ENCODE results near the gene MXRA8.

MXRA8 gene

GRCh38 chr1:1329304-1330210 is 28.8 kb downstream of the MXRA8 start:
- H3K27me3 ChIP-seq (ENCODE audit: low read length) = no peaks in the 10 kb centered on the region
- no peaks in the 10 kb centered on the region; the same call in 1 of the 2 replicates for H3F3A ChIP-seq (ENCODE audit: insufficient read depth)
- TF ChIP-seq CTCF (IDR thresholded peaks at IDR 0.05; ENCODE audit: insufficient read depth, low read length, poor library complexity, severe bottlenecking) (no peak), EZH2phosphoT487 (conservative IDR thresholded peaks at IDR 0.05; ENCODE audit: low read length) (no peak)
- no peaks in the 10 kb centered on the region for H3K36me3 ChIP-seq (ENCODE audit: low read length)
- peaks cover 9% of the 10 kb centered on the region for H3K79me2 ChIP-seq (ENCODE audit: insufficient read depth, low read length)
- H3K4me3 ChIP-seq (ENCODE audit: insufficient read depth, low read length, poor library complexity, severe bottlenecking) = no peak overlapping the region
- no peak overlapping the region for H3K27ac ChIP-seq (ENCODE audit: low read depth, low read length)
- no peaks in the 10 kb centered on the region for H4K20me1 ChIP-seq (ENCODE audit: low read depth, low read length)
- no peak overlapping the region for H3K9ac ChIP-seq (ENCODE audit: low read length)
- H2AFZ ChIP-seq (ENCODE audit: low read depth, low read length, severe bottlenecking) = no peak overlapping the region
- H3K9me2 ChIP-seq (replicated peaks; ENCODE audit: insufficient read depth, low read length) = no peaks in the 10 kb centered on the region
- H3K9me3 ChIP-seq (ENCODE audit: insufficient read depth, low read length) = no peaks in the 10 kb centered on the region
- no peak overlapping the region for H3K4me2 ChIP-seq (ENCODE audit: low read depth, low read length, poor library complexity, severe bottlenecking)

GRCh38 chr1:1328254-1328653 is 30.1 kb downstream of the MXRA8 start:
- H4K20me1 ChIP-seq (ENCODE audit: low read depth, low read length) = no peaks in the 10 kb centered on the region; the same call in 1 of the 2 replicates
- H3F3A ChIP-seq (ENCODE audit: insufficient read depth) = no peaks in the 10 kb centered on the region; the same call in 1 of the 2 replicates
- H3K27ac ChIP-seq (ENCODE audit: low read depth, low read length) = no peak overlapping the region
- H3K4me2 ChIP-seq (ENCODE audit: low read depth, low read length, poor library complexity, severe bottlenecking) = no peak overlapping the region
- no peak for TF ChIP-seq CTCF (IDR thresholded peaks at IDR 0.05; ENCODE audit: insufficient read depth, low read length, poor library complexity, severe bottlenecking)
- TF ChIP-seq EZH2phosphoT487 (conservative IDR thresholded peaks at IDR 0.05; ENCODE audit: low read length) = no peak
- H3K9me3 ChIP-seq (ENCODE audit: insufficient read depth, low read length) = no peaks in the 10 kb centered on the region
- H3K9me2 ChIP-seq (replicated peaks; ENCODE audit: insufficient read depth, low read length) = no peaks in the 10 kb centered on the region
- H3K4me3 ChIP-seq (ENCODE audit: insufficient read depth, low read length, poor library complexity, severe bottlenecking) = no peak overlapping the region
- no peaks in the 10 kb centered on the region for H3K36me3 ChIP-seq (ENCODE audit: low read length)
- peaks cover 17% of the 10 kb centered on the region for H3K79me2 ChIP-seq (ENCODE audit: insufficient read depth, low read length)
- no peaks in the 10 kb centered on the region for H3K27me3 ChIP-seq (ENCODE audit: low read length)
- H2AFZ ChIP-seq (ENCODE audit: low read depth, low read length, severe bottlenecking) = no peak overlapping the region
- H3K9ac ChIP-seq (ENCODE audit: low read length) = no peak overlapping the region

- H3K79me2 ChIP-seq (ENCODE audit: insufficient read depth, low read length) = peaks cover 24% of the 10 kb centered on the region
- no peak overlapping the region for H3K4me2 ChIP-seq (ENCODE audit: low read depth, low read length, poor library complexity, severe bottlenecking)
- H3K9me3 ChIP-seq (ENCODE audit: insufficient read depth, low read length) = no peaks in the 10 kb centered on the region
- no peak overlapping the region for H2AFZ ChIP-seq (ENCODE audit: low read depth, low read length, severe bottlenecking)
- no peaks in the 10 kb centered on the region; the same call in 1 of the 2 replicates for H4K20me1 ChIP-seq (ENCODE audit: low read depth, low read length)
- H3K27ac ChIP-seq (ENCODE audit: low read depth, low read length) = no peak overlapping the region
- H3K4me3 ChIP-seq (ENCODE audit: insufficient read depth, low read length, poor library complexity, severe bottlenecking) = no peak overlapping the region
- H3F3A ChIP-seq (ENCODE audit: insufficient read depth) = no peaks in the 10 kb centered on the region; the same call in 1 of the 2 replicates
- H3K36me3 ChIP-seq (ENCODE audit: low read length) = no peaks in the 10 kb centered on the region
- no peak overlapping the region for H3K9ac ChIP-seq (ENCODE audit: low read length)
- no peak for TF ChIP-seq CTCF (IDR thresholded peaks at IDR 0.05; ENCODE audit: insufficient read depth, low read length, poor library complexity, severe bottlenecking)
- TF ChIP-seq EZH2phosphoT487 (conservative IDR thresholded peaks at IDR 0.05; ENCODE audit: low read length) = no peak
- no peaks in the 10 kb centered on the region for H3K27me3 ChIP-seq (ENCODE audit: low read length)
- no peaks in the 10 kb centered on the region for H3K9me2 ChIP-seq (replicated peaks; ENCODE audit: insufficient read depth, low read length)
These were observed 31.1 kb downstream of the MXRA8 start for GRCh38 chr1:1327291-1327690.
